ENCODE data around the gene TEX44.

TEX44 gene

DNA sequence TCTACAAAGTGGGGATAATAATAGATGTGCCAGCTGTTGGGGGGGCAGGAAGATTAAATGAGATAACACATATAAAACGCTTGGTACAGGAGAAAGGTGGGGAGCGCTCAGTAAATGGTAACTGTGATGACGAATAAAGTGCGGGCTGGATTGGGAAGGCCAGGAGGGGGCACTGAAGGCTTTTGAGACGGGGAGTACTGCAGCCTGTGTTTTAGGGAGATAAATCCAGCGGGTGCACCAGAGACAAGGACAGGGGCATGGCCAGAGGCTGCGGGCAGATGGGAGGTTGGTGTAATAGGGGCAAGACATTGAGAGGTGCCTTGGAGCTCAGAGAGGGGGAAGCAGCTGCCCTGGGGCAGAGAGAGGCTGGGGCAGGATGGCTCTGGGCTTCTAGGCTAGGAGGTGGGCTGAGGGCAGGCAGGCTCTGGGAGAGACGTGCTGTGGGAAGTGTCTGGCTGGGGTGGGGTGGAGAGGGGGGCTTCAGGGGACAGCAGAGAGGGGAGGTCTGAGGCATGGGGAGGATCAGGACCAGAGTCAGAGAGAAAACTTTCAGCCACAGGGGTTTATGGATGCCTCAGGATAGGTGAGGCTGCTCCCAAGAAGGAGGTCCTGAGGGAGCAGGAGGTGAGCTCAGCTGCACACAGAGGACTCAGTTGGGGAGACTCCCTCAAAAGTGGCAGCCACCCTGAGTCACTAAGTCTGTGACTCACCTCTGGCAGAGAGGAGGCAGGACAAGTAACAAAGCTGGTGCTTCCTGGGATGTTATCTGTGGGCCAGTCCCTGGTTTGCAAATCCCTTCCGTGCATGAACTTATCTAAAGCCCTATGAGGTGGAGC, 18.8 kb downstream of the TEX44 start:
- Histone ChIP-seq H3K27me3 (ENCODE audit: control insufficient read depth, insufficient read depth, low read length) (no peaks in the 10 kb centered on the region), H3K4me1 (ENCODE audit: control insufficient read depth, insufficient read depth, low read length) (peaks cover 38% of the 10 kb centered on the region), H3K9me3 (ENCODE audit: control insufficient read depth, insufficient read depth, low read depth, low read length) (no peaks in the 10 kb centered on the region), H3K27ac (ENCODE audit: low read depth, low read length) (no peak overlapping the region; the same call in 1 of the 2 replicates), H3K9ac (ENCODE audit: low read length) (peak overlapping the region; percentile 79), H3K4me3 (ENCODE audit: low read depth, low read length) (no peak overlapping the region; the same call in 1 of the 2 replicates), H3K36me3 (ENCODE audit: control insufficient read depth, insufficient read depth, low read length) (no peaks in the 10 kb centered on the region)

DNA sequence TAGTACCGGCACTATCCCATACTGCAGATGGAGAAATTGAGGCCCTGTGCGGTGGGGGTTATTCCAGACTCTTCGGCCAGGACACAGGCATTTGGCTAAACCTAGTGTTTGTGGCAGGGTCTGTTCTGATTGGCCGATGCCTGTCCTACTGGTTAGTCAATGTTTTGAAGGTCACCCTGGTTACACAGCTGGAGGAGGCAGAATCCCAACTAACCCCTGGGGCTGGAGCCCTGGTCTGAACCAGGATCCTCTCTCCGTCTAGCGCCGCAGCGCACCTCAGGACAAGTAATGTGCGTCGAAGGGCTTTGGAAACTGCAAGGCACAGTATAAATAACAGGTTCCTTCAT, 19.4 kb downstream of the TEX44 start:
- H3K4me1 ChIP-seq (ENCODE audit: control insufficient read depth, insufficient read depth, low read length) = peaks cover 38% of the 10 kb centered on the region

DNA sequence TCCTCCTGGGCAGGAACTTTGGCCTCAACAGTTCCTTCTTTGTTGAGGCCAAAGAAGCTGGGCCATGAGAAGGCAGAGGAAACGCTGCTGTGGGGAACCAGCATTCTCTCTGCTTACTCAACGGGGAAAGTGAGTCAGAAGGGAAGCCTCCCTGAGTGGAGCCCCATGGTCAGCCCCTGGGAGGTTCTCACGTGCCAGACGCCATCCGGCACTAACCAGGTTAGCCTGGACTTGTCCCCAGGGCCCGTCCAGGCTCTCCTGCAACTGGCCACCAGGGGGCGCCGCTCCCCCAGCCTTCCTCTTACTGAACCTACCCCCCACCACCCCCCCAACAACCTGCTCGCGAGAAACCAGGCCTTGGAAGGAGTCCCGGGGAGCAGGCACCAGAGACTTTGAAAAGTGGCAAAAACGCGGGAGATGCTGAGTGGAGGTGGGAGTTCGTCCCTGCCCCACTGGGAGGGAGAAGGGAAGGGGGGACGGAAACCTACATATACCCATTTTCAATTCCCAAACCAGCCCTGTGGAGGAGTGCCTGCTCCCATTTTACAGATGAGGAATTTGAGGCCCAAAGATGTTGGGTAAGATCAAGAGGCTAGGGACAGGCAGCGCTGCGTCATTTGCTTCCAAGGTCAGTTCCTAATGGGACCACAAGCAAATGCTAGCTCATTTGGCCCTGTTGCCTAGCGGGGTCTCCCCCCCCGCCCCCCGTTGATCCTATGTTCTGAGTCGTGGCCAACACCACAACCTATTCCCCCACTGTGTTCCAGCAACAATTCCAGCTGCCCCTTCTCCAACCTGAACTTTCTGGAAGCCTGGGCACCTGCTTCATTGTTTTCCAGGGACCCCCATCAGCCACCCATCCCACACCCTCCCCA, 20.0 kb downstream of the TEX44 start:
- Histone ChIP-seq H3K27ac (ENCODE audit: low read depth, low read length) (peak overlapping the region; percentile 99), H3K27me3 (ENCODE audit: control insufficient read depth, insufficient read depth, low read length) (no peaks in the 10 kb centered on the region), H3K4me1 (ENCODE audit: control insufficient read depth, insufficient read depth, low read length) (peaks cover 41% of the 10 kb centered on the region), H3K36me3 (ENCODE audit: control insufficient read depth, insufficient read depth, low read length) (no peaks in the 10 kb centered on the region), H3K4me3 (ENCODE audit: low read depth, low read length) (peak overlapping the region; percentile 65), H3K9me3 (ENCODE audit: control insufficient read depth, insufficient read depth, low read depth, low read length) (no peaks in the 10 kb centered on the region), H3K9ac (ENCODE audit: low read length) (peak overlapping the region; percentile 92)

More for the DNA sequence above, 19.4 kb downstream of the TEX44 start:
- Histone ChIP-seq H3K9me3 (ENCODE audit: control insufficient read depth, insufficient read depth, low read depth, low read length) (no peaks in the 10 kb centered on the region), H3K9ac (ENCODE audit: low read length) (peak overlapping the region; percentile 79), H3K36me3 (ENCODE audit: control insufficient read depth, insufficient read depth, low read length) (no peaks in the 10 kb centered on the region), H3K27me3 (ENCODE audit: control insufficient read depth, insufficient read depth, low read length) (no peaks in the 10 kb centered on the region), H3K27ac (ENCODE audit: low read depth, low read length) (peak overlapping the region; percentile 73), H3K4me3 (ENCODE audit: low read depth, low read length) (peak overlapping the region; percentile 9; the same call in 1 of the 2 replicates)

DNA sequence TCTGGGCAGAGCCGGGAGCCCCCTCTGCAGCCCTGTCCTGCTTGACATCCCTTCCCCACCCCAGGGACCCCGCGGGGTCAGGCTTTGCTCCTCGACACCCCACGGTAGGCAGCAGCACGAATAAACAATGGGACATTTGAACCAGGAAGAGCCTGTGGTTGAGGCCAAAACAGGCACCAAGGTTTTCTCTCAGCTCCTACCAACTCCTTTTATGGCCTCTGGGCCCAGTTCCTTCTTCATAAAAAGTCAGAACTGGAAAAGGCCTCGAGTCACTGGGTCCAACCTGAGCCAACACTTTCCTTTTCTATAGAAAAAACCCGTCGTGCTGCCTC, 20.6 kb downstream of the TEX44 start:
- Histone ChIP-seq H3K9me3 (ENCODE audit: control insufficient read depth, insufficient read depth, low read depth, low read length) (no peaks in the 10 kb centered on the region), H3K4me3 (ENCODE audit: low read depth, low read length) (peak overlapping the region; percentile 65), H3K4me1 (ENCODE audit: control insufficient read depth, insufficient read depth, low read length) (peaks cover 45% of the 10 kb centered on the region), H3K36me3 (ENCODE audit: control insufficient read depth, insufficient read depth, low read length) (no peaks in the 10 kb centered on the region), H3K27ac (ENCODE audit: low read depth, low read length) (peak overlapping the region; percentile 99), H3K9ac (ENCODE audit: low read length) (peak overlapping the region; percentile 92), H3K27me3 (ENCODE audit: control insufficient read depth, insufficient read depth, low read length) (no peaks in the 10 kb centered on the region)

DNA sequence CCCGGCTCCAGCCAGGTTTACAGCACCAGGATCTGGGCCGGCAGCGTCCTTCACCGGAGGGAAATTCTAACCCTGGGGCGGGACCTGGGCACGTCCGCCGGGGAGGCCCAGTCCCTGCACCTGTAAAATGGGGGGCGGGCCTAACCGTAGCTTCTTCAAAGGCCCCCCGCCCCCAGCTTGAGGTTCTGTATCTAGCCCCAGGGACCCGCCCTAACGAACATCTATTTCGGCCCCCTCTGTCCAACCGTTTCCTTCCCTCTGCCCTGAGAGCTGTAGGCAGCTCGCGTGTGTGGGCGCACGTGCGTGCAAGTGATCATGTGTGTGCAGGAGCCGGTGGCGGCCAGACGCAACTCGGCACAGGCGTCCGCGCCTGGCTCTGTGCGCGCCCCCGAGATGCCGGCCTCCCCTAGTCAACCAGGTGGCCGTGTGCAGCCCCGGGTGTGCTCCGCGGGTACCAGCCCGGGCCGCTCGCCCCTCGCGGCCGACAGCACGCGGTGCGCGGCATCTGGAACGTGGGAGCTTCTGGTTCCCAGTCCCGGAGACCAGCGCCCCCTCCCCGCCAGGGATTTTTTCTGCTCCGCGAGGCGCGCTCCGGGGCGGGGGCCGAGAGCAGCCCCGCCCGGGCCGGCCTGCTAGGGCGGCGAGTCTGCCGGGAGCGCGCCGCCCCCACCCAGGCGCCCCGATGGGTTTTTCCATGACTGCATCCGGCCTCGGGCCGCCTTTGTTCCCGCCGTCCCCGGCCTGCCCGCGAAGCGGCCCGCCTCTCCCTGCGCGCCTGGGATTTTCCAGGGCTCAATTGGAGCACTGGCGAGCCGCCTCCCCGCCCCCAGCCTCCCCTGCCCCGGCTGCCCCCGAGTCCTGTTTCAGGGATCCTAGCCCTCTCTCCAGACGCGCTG, 21.2 kb downstream of the TEX44 start:
- H3K4me1 ChIP-seq (ENCODE audit: control insufficient read depth, insufficient read depth, low read length) = peaks cover 45% of the 10 kb centered on the region
- H3K9ac ChIP-seq (ENCODE audit: low read length) = peak overlapping the region; percentile 99
- no peaks in the 10 kb centered on the region for H3K9me3 ChIP-seq (ENCODE audit: control insufficient read depth, insufficient read depth, low read depth, low read length)
- no peaks in the 10 kb centered on the region for H3K27me3 ChIP-seq (ENCODE audit: control insufficient read depth, insufficient read depth, low read length)
- H3K4me3 ChIP-seq (ENCODE audit: low read depth, low read length) = peak overlapping the region; percentile 66
- peak overlapping the region; percentile 99 for H3K27ac ChIP-seq (ENCODE audit: low read depth, low read length)
- no peaks in the 10 kb centered on the region for H3K36me3 ChIP-seq (ENCODE audit: control insufficient read depth, insufficient read depth, low read length)

DNA sequence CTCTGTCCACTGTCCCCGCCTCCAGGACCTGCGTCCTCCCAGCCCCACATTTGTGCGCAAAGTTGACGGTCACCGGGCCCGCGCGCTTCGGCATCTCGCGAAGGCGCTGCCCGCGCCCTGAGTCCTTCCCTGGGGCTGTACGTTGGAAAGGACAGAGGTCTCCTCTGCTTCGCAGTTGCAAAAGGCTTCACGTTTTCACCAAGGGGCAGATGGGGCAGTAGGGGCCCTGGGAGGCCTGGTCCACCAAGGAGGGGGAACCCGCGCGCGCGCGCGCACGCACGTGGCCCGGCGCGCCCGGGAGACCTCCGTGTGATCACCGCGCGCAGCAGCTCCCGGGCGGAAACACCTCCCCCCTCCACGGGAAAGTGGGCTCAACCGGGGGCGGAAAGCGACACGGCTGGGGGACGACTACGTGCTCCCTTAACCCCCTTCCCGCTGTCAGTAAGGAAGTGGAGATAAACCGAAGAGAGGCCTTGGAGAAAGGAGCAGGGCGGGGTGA, 21.9 kb downstream of the TEX44 start:
- Histone ChIP-seq H3K27me3 (ENCODE audit: control insufficient read depth, insufficient read depth, low read length) (no peaks in the 10 kb centered on the region), H3K4me1 (ENCODE audit: control insufficient read depth, insufficient read depth, low read length) (peaks cover 45% of the 10 kb centered on the region), H3K9ac (ENCODE audit: low read length) (peak overlapping the region; percentile 99), H3K9me3 (ENCODE audit: control insufficient read depth, insufficient read depth, low read depth, low read length) (no peaks in the 10 kb centered on the region), H3K36me3 (ENCODE audit: control insufficient read depth, insufficient read depth, low read length) (no peaks in the 10 kb centered on the region), H3K4me3 (ENCODE audit: low read depth, low read length) (peak overlapping the region; percentile 66), H3K27ac (ENCODE audit: low read depth, low read length) (peak overlapping the region; percentile 99)

DNA sequence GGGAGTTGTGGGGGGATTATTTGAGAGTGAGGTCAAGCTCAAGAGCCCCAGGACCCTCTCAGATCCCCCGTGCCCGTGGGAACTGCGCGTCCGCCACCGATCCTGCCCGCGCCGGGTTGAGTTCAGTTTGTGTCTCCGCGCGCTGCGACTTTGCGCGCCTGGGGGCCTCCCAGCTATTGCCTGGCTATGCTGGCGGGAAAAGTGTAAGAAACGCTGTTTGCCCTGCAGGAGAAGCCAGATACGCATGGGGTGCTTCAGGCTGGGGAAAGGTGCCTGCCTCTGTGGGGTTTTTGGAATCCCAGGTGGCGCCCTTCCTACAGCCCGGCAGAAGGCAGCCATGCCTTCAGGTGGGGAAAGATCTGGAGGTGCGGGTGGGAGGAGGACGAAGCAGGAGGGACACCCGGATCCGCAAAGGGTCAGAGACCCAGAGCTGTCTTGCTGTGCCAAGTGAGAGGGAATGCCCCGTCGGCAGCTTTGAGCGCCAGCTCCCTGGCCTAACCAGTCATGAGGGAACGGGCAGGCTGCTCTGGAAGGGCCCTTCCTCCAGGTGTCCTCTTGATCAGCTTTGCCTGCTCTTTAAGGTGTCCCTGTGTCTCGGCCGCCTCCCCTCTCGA, 22.5 kb downstream of the TEX44 start:
- Histone ChIP-seq H3K4me3 (ENCODE audit: low read depth, low read length) (peak overlapping the region; percentile 66), H3K9me3 (ENCODE audit: control insufficient read depth, insufficient read depth, low read depth, low read length) (no peaks in the 10 kb centered on the region), H3K4me1 (ENCODE audit: control insufficient read depth, insufficient read depth, low read length) (peaks cover 48% of the 10 kb centered on the region), H3K27ac (ENCODE audit: low read depth, low read length) (peak overlapping the region; percentile 99), H3K36me3 (ENCODE audit: control insufficient read depth, insufficient read depth, low read length) (no peaks in the 10 kb centered on the region), H3K27me3 (ENCODE audit: control insufficient read depth, insufficient read depth, low read length) (no peaks in the 10 kb centered on the region), H3K9ac (ENCODE audit: low read length) (peak overlapping the region; percentile 99)

DNA sequence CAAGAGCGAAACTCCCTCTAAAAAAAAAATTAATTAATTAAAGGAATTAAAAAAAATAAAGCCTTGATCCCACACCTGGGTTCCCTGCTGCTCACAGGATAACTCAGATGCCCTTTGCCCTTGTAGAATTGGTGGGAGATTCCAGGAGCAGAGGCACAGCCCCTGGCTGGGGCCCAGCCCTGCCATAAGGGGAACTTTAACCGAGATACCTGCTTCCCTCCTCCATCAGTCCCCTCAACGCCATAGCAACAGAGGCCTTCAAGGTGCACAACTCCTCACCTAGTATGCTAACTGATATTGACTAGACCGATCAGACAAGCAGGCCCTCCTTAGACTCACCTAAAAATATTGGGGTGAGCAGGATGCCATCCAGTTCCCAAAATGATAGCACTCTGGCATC, 23.6 kb downstream of the TEX44 start:
- Histone ChIP-seq H3K4me3 (ENCODE audit: low read depth, low read length) (no peak overlapping the region), H3K27ac (ENCODE audit: low read depth, low read length) (no peak overlapping the region), H3K4me1 (ENCODE audit: control insufficient read depth, insufficient read depth, low read length) (peaks cover 57% of the 10 kb centered on the region)

DNA sequence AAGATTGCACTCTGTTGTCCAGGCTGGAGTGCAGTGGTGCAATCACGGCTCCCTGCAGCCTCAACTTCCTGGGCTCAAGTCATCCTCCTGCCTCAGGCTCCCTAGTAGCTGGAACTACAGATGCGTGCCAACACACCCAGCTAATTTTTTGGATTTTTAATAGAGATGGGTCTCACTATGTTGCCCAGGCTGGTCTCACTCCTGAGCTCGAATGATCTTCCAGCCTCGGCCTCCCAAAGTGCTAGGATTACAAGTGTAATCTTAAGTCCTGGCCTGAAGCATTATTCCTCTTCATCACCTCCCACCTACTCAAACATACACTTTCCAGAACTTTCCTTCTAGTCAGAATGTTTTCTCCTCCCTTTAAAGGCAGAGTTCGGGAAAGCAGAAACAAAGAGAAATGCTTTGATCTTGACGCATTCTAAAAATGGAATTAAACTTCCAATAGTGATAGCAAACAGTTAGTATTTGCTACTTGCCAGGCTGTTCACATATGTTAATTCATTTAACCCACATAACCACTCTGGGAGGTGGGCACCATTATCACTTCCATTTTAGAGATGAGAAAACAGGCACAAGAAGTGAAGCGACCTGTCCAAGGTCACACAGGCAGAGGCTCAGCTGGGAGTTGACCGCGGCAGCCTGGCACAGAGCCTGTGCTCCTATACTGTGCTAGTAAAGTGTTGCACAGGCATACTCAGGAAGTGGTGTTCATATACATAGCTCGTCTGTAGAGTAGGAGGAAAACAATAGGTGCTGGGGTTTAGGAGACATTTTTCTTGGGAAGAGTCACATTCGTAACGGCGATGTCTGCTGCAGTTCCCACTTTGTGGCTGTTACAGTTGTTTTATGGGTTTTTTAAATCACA, 24.6 kb downstream of the TEX44 start:
- no peaks in the 10 kb centered on the region for H3K27me3 ChIP-seq (ENCODE audit: control insufficient read depth, insufficient read depth, low read length)
- H3K9ac ChIP-seq (ENCODE audit: low read length) = no peak overlapping the region
- no peak overlapping the region for H3K27ac ChIP-seq (ENCODE audit: low read depth, low read length)
- H3K4me3 ChIP-seq (ENCODE audit: low read depth, low read length) = no peak overlapping the region
- peaks cover 55% of the 10 kb centered on the region for H3K4me1 ChIP-seq (ENCODE audit: control insufficient read depth, insufficient read depth, low read length)
- H3K9me3 ChIP-seq (ENCODE audit: control insufficient read depth, insufficient read depth, low read depth, low read length) = no peaks in the 10 kb centered on the region
- H3K36me3 ChIP-seq (ENCODE audit: control insufficient read depth, insufficient read depth, low read length) = no peaks in the 10 kb centered on the region

More for the DNA sequence above, 23.6 kb downstream of the TEX44 start:
- Histone ChIP-seq H3K27me3 (ENCODE audit: control insufficient read depth, insufficient read depth, low read length) (no peaks in the 10 kb centered on the region), H3K9ac (ENCODE audit: low read length) (no peak overlapping the region), H3K36me3 (ENCODE audit: control insufficient read depth, insufficient read depth, low read length) (no peaks in the 10 kb centered on the region), H3K9me3 (ENCODE audit: control insufficient read depth, insufficient read depth, low read depth, low read length) (no peaks in the 10 kb centered on the region)
